HG03469 (cell line): Measurements from ENCODE around the gene KRTAP9-8.
"Not testable (repeated sequence)": the region's sequence is repeated elsewhere in the genome, so short reads cannot be mapped to it uniquely, and the experiment has no call there.

ENCODE experiments used
- ATAC-seq: cut with Tn5 transposase; IDR thresholded peaks from one replicate; pipeline ENCODE4 v1.9.1; 2021; ENCODE audit warnings: mild to moderate bottlenecking, moderate library complexity, moderate number of reproducible peaks; ENCODE audit not compliant: unreplicated experiment

Gene KRTAP9-8

GRCh38 chr17:41237949-41238437, at the start of gene KRTAP9-8:
KRTAP9-8 (plus strand) TSS chr17:41237999; CDS start chr17:41238052, 53 bp downstream.
- not testable (repeated sequence) for ATAC-seq

GRCh38 chr17:41189837-41190318, 47.9 kb upstream of the KRTAP9-8 start, which contains the start of gene KRTAP9-1:
KRTAP9-1 (plus strand) TSS chr17:41189887; CDS start chr17:41189887, 0 bp downstream.
- ATAC-seq, result not testable (repeated sequence)

DNA sequence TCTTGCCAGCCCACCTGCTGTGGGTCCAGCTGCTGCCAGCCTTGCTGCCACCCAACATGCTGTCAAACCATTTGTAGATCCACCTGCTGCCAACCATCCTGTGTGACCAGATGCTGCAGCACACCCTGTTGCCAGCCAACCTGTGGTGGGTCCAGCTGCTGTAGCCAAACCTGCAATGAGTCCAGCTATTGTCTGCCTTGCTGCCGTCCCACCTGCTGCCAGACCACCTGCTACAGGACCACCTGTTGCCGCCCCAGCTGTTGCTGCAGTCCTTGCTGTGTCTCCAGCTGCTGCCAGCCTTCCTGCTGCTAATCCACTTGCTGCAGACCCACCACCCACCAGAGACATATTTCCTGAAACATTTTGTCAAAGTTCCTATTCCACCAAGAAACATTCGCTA, 47.5 kb upstream of the KRTAP9-8 start:
- ATAC-seq, result no peak

DNA sequence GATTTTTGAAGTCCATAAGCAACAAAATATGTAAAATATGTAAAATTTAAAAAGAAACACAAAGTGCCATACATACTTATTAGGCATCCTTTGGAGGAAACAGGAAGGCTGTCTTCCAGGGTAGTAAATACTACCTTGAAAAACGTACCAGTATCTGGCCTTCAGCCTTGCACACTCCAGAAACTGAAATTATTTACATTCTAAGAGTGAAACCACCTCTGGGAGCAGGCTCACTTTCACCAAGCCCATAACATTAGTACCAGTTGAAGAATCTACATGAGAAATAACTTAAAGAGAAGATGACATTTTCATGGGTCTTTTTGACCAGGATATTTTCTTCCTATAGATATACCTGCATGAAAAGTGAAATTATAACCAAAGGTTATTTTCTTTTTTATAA, 41.7 kb upstream of the KRTAP9-8 start:
- ATAC-seq, result no peak

DNA sequence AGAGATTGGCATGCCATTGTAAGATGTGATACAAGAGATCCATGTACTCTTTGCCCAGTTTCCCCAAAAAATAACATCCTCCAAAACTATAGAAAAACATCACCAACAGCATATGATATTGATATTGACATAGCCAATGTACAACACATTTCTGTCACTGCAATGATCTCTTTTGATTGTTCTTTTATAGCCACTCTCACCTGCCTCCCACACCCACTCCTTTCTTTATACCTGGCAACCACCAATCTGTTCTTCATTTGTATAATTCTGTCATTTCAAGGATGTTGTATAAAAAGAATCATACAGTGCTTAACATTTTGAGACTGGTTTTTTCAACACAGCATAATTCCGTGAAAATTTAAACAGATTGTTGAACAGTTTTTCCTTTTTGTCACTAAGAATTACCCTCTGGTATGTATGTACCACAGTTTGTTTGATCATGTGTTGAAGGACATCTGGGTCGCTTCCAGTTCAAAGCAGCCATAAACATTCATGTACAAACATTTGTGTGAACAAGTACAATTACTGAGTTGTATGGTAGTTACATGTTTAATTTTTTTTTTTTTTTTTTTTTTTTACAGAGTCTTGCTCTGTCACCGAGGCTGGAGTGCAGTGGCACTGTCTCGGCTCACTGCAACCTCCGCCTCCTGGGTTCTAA, 38.2 kb upstream of the KRTAP9-8 start:
- ATAC-seq, result no peak

DNA sequence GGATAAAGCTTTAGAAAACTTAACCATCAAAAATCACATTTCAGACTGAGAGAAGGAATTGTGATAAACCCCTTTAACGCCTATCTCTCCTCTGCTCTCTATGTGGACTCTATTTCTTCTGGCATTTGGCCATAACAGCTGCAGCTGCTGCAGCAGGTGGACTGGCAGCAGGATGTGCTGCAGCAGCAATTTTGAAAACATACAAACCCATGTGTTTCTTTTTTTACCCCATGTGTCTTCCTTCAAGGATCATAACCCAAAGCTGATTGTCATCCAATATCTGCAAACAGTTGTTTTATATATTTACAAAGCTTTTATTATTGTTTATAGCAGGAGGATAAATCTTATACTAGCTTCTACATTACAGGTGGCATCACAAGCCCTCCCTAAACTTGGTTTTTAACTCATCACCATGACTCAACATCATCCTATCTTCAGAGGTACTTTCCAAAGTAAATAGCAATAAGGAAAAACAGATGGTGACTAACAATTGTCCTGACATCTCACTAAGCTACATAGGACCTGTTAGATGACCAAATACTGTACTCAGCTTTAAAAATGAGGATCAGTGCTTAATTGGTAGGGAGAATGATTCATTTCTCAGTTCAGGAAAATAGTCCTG, 25.8 kb upstream of the KRTAP9-8 start:
- no peak for ATAC-seq

DNA sequence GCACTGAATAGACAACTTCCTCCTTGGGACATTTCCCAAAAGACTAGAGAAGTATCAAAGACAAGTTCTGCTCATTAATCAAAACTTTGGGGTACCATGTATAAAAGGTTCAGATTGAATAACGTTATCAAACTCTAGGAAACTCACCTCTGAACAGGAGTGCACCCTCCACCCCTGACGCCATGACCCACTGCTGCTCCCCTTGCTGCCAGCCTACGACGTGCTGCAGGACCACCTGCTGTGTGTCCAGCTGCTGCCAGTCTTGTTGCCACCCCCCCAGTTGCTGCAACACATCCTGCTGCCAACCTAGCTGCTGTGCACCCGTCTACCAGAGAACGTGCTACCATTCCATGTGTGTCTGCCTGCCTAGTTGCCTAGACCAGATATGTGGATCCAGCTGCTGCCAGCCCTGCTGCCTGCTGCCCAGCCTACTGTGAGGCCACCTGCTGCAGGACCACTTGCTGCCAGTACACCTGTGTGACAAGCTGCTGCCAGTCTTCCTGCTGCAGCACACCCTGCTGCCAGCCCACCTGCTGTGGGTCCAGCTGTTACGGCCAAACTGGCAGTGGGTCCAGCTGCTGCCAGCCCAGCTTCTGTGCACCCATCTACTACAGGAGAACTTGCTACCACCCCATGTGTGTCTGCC, 25.2 kb upstream of the KRTAP9-8 start:
- no peak for ATAC-seq

DNA sequence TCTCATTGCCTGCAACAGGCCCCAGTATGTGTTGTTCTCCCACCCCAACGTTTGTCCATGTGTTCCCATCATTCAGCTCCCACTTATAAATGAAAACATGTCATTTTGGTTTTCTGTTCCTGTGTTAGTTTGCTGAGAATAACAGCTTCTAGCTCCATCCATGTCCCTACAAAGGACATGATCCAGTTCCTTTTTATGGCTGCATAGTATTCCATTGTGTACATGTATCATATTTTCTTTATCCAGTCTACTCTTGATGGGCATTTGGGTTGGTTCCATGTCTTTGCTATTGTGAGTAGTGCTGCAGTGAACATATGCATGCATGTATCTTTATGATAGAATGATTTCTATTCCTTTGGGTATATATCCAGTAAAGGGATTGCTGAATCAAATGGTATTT, 22.1 kb upstream of the KRTAP9-8 start:
- ATAC-seq, result no peak

GRCh38 chr17:41223821-41224220, 14.0 kb upstream of the KRTAP9-8 start:
- ATAC-seq, result no peak

- no peak for ATAC-seq
Measured at GRCh38 chr17:41226051-41226450, 11.7 kb upstream of the KRTAP9-8 start.

GRCh38 chr17:41226598-41227095, 11.2 kb upstream of the KRTAP9-8 start, which contains the start of gene KRTAP9-2:
KRTAP9-2 (plus strand) TSS chr17:41226648; CDS start chr17:41226655, 7 bp downstream.
- not testable (repeated sequence) for ATAC-seq

GRCh38 chr17:41230094-41230493, 7.7 kb upstream of the KRTAP9-8 start:
- no peak for ATAC-seq

- ATAC-seq, result no peak
Measured at GRCh38 chr17:41231731-41232130, 6.1 kb upstream of the KRTAP9-8 start.

- ATAC-seq, result not testable (repeated sequence)
Measured at GRCh38 chr17:41232399-41233105, 5.2 kb upstream of the KRTAP9-8 start, which contains the start of gene KRTAP9-3. KRTAP9-3 (plus strand) TSS chr17:41232449; CDS start chr17:41232502, 53 bp downstream.

DNA sequence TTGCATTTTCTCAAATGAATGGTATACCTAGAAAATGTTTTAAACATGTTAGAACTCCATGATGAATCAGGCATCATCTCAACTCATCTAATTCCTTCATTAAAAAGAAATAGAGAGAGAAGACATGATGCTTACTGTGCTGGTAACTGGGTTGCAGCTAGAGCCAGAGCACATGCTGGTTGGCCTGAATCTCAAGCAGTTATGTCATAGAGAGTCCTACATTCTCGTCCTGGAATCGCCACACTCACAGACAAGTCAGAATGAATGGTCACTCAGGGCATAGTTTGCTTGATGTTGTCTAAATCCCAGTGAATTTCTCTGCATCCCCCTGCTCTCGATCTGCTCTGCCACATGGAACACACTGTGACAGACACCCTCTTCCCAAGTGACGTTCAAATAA, 683 bp upstream of the KRTAP9-8 start:
- ATAC-seq, result not testable (repeated sequence)

DNA sequence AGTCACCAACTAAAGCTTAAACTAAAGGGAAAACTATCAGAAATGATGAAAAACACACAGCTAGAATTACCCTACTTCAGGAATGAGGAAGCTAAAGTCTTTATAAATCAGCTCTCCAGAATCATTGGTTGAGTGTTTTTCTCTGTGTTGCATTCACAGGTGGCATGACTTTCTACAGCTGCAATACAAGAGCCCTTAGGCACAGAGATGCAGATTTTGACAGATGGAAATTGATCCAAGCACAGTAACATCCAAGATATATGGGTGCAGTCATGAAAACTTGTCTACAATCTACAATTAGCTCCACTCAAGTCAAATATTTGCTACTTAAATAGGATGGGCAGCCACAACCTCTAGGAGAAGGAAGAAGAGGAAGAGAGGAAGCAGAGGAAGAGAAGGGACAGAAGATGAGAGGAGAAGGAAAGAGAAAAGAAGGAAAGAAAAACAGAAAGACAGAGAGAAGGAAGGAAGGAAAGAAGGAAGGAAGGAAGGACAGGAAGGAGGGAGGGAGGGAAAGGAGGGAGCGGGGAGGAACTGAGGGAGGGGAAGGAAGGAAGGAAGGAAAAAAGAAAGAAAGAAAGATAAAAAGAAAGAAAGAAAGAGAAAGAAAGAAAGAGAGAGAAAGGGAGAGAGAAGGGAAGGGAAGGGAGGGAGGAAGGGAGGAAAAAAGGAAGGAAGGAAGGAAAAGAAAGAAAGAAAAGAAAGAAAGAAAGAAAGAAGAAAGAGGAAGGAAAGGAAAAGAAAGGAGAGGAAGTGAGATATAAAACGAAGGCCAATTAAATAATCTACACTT, 9.4 kb downstream of the KRTAP9-8 start:
- not testable (repeated sequence) for ATAC-seq

GRCh38 chr17:41249637-41250240, 11.9 kb downstream of the KRTAP9-8 start, which contains the start of gene KRTAP9-4:
KRTAP9-4 (plus strand) TSS chr17:41249687; CDS start chr17:41249721, 34 bp downstream.
- ATAC-seq, result not testable (repeated sequence)

- ATAC-seq, result no peak
Measured at GRCh38 chr17:41251261-41251660, 13.5 kb downstream of the KRTAP9-8 start.

DNA sequence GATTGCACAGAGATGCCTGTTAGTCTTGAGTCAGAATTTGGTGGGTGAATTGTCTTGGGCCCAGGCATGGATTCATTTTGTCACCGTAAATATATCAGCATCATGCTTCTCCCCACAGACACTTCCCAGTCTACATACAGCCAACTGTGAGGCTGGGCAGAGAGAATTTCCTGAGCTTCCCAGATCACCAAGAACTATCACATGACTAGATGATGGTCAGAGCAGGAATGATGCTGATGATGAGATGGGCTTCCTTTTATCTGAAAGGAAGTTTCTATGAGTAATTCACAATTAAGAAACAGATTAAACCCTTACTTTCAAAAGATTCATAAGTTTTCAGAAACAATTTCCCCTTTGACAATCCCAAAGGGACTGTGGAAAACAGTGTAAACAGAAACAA, 17.1 kb downstream of the KRTAP9-8 start:
- no peak for ATAC-seq
